PC-9 (cell line): ENCODE data around the gene ELL2.

Experiments
- CTCF ChIP-seq: fragments of 200-600 bp; sonication (generic); conservative IDR thresholded peaks from 2 replicates; pipeline ENCODE4 v1.6.1; 2017; ENCODE audit warnings: mixed run types, antibody characterized with exemption, mild to moderate bottlenecking, moderate library complexity
- EZH2 ChIP-seq: fragments of 200-600 bp; sonication (generic); IDR thresholded peaks from 2 replicates; pipeline ENCODE4 v1.8.0; 2017; ENCODE audit warnings: antibody characterized with exemption, low read depth

- no peak for TF ChIP-seq CTCF
- TF ChIP-seq EZH2: no peak
These were observed 5.6 kb upstream of the ELL2 start for GRCh38 chr5:95967236-95967635.
